HCT116 (cell line): ENCODE measurements around the gene DNAJB7. TPM values are rescaled to one million over a fixed set of nuclear protein-coding genes. Genes with fewer than 3 reads are reported as not detected.

Source experiments
- ATAC-seq: fragments of 200-7000 bp; cut with Tn5 transposase; 2 replicates; pipeline ENCODE4 v1.9.1; 2020; ENCODE audit warnings: mild to moderate bottlenecking, moderate library complexity
- BruUV-seq: library from RNA; stranded (reverse); fragments of 400-500 nt; replicated peaks from 2 replicates; lab custom pipeline; 2021; lab: Mats Ljungman, UMichigan
- CTCF ChIA-PET: fragments of 300-600 bp; sonication (Branson Sonifier 250); formaldehyde crosslinking; loops from one replicate; lab custom pipeline; 2021; ENCODE audit warnings: antibody characterized with exemption; lab: Charles Lee
- POLR2A ChIA-PET: fragments of 300-600, 350-600 bp; sonication (Branson Sonifier 250); formaldehyde crosslinking; loops from one replicate; lab custom pipeline; 2021; ENCODE audit warnings: antibody characterized with exemption; lab: Charles Lee
- RAD21 ChIA-PET, 2 experiments: fragments of 300-600 bp; sonication (Branson Sonifier 250); formaldehyde crosslinking; loops; one replicate each; lab custom pipeline; 2023; ENCODE audit warnings: low total read pairs in 2 of 2; ENCODE audit not compliant: uncharacterized antibody in 2 of 2, unreplicated experiment in 2 of 2, low non-redundant PET in 1 of 2; lab: Charles Lee
- DNase-seq: peaks from one replicate; pipeline ENCODE4 v3.0.0-alpha.2; 2010; ENCODE audit warnings: low read depth, low spot score
- H2AFZ ChIP-seq: fragments of 200-600 bp; shearing (Covaris generic), sonication (generic); 2 replicates; pipeline ENCODE4 v1.6.1; 2017; ENCODE audit warnings: low read depth, mixed run types, mixed read lengths, antibody characterized with exemption, low read length; ENCODE audit not compliant: poor library complexity, severe bottlenecking
- H3K27ac ChIP-seq: 2 replicates; pipeline ENCODE4 v1.5.1; 2012; ENCODE audit warnings: low read depth, low read length
- H3K27me3 ChIP-seq: fragments of 200-600 bp; sonication (generic); 2 replicates; pipeline ENCODE4 v1.6.1; 2016; ENCODE audit warnings: mixed run types, low read length, mixed read lengths; ENCODE audit not compliant: insufficient read depth
- H3K36me3 ChIP-seq, 2 experiments: fragments of 200-500 bp in 1 of 2; fragments of 200-600 bp in 1 of 2; sonication (Bioruptor generic) in 1 of 2; sonication (generic) in 1 of 2; 2 replicates each; pipeline versions ENCODE4 v1.5.1 to v1.6.1; 2014 to 2016; ENCODE audit warnings: low read length in 2 of 2, inconsistent platforms in 1 of 2, mixed read lengths in 1 of 2, mixed run types in 1 of 2; ENCODE audit not compliant: insufficient read depth in 2 of 2, control insufficient read depth in 1 of 2
- H3K4me1 ChIP-seq, 2 experiments: fragments of 200-600 bp in 1 of 2; sonication (generic) in 1 of 2; 2 replicates each; pipeline versions ENCODE4 v1.5.1 to v1.6.1; 2012 to 2017; ENCODE audit warnings: low read length in 2 of 2, inconsistent platforms in 1 of 2, mild to moderate bottlenecking in 1 of 2, mixed read lengths in 1 of 2, mixed run types in 1 of 2, moderate library complexity in 1 of 2; ENCODE audit not compliant: insufficient read depth in 2 of 2, control insufficient read depth in 1 of 2
- H3K4me2 ChIP-seq: fragments of 200-600 bp; sonication (generic); 2 replicates; pipeline ENCODE4 v1.6.1; 2017; ENCODE audit warnings: mixed run types, low read length, mixed read lengths
- H3K4me3 ChIP-seq, 2 experiments: fragments of 200-600 bp in 1 of 2; sonication (generic) in 1 of 2; replicated peaks in 1 of 2; 2 replicates each; pipeline ENCODE4 v1.5.1; 2011 to 2016; ENCODE audit warnings: low read length in 2 of 2, control low read depth in 1 of 2, low read depth in 1 of 2, mild to moderate bottlenecking in 1 of 2, mixed read lengths in 1 of 2, mixed run types in 1 of 2
- H3K79me2 ChIP-seq: fragments of 200-600 bp; sonication (generic); 2 replicates; pipeline ENCODE4 v1.6.1; 2017; ENCODE audit warnings: mild to moderate bottlenecking, mixed run types, low read length, moderate library complexity, mixed read lengths; ENCODE audit not compliant: insufficient read depth
- H3K9ac ChIP-seq: fragments of 200-600 bp; sonication (generic); 2 replicates; pipeline ENCODE4 v1.6.1; 2016; ENCODE audit warnings: low read length, mixed read lengths
- H3K9me2 ChIP-seq: fragments of 200-600 bp; sonication (generic), shearing (Covaris generic); 2 replicates; pipeline ENCODE4 v1.6.1; 2017; ENCODE audit warnings: mixed run types, mild to moderate bottlenecking, moderate library complexity; ENCODE audit not compliant: insufficient read depth
- H3K9me3 ChIP-seq, 2 experiments: fragments of 200-500 bp in 1 of 2; fragments of 200-600 bp in 1 of 2; sonication (Bioruptor generic) in 1 of 2; sonication (generic) in 1 of 2; 2 replicates each; pipeline ENCODE4 v1.6.1; 2014 to 2017; ENCODE audit warnings: low read length in 2 of 2, mixed read lengths in 2 of 2, inconsistent platforms in 1 of 2, low read depth in 1 of 2, mild to moderate bottlenecking in 1 of 2, mixed run types in 1 of 2, moderate library complexity in 1 of 2; ENCODE audit not compliant: control insufficient read depth in 1 of 2, insufficient read depth in 1 of 2
- H4K20me1 ChIP-seq: fragments of 200-600 bp; sonication (generic), shearing (Covaris generic); 2 replicates; pipeline ENCODE4 v1.6.1; 2017; ENCODE audit warnings: mixed run types, mild to moderate bottlenecking, moderate library complexity; ENCODE audit not compliant: insufficient read depth
- CBX3 ChIP-seq: IDR thresholded peaks from 2 replicates; pipeline ENCODE4 v1.6.1; 2012; ENCODE audit warnings: low read depth
- CEBPB ChIP-seq: IDR thresholded peaks from 2 replicates; pipeline ENCODE4 v1.6.1; 2012; ENCODE audit warnings: low read depth
- EGR1 ChIP-seq: IDR thresholded peaks from 2 replicates; pipeline ENCODE4 v1.6.1; 2012; ENCODE audit warnings: low read depth
- ELF1 ChIP-seq: IDR thresholded peaks from 2 replicates; pipeline ENCODE4 v1.6.1; 2012; ENCODE audit warnings: low read depth, borderline replicate concordance
- EZH2 ChIP-seq: fragments of 200-600 bp; sonication (generic); IDR thresholded peaks from 2 replicates; pipeline ENCODE4 v1.6.1; 2017; ENCODE audit warnings: antibody characterized with exemption, mixed run types
- EZH2phosphoT487 ChIP-seq: fragments of 200-600 bp; IDR thresholded peaks from 2 replicates; pipeline ENCODE4 v1.6.1; 2018; ENCODE audit warnings: antibody characterized with exemption, borderline replicate concordance
- FOSL1 ChIP-seq: IDR thresholded peaks from 2 replicates; pipeline ENCODE4 v1.6.1; 2012; ENCODE audit warnings: low read depth
- JUND ChIP-seq: IDR thresholded peaks from 2 replicates; pipeline ENCODE4 v1.6.1; 2012
- POLR2A ChIP-seq: IDR thresholded peaks from 2 replicates; pipeline ENCODE4 v1.7.0; 2011; ENCODE audit warnings: borderline replicate concordance; ENCODE audit not compliant: insufficient read depth, insufficient read length; ENCODE audit errors: extremely low read depth
- POLR2AphosphoS5 ChIP-seq: IDR thresholded peaks from 2 replicates; pipeline ENCODE4 v1.6.1; 2011; ENCODE audit warnings: mild to moderate bottlenecking, low read depth, low read length, moderate library complexity
- SIN3A ChIP-seq: IDR thresholded peaks from 2 replicates; pipeline ENCODE4 v1.6.1; 2012; ENCODE audit warnings: low read depth
- SP1 ChIP-seq: IDR thresholded peaks from 2 replicates; pipeline ENCODE4 v1.6.1; 2012; ENCODE audit warnings: low read depth
- SRF ChIP-seq: IDR thresholded peaks from 2 replicates; pipeline ENCODE4 v1.6.1; 2012; ENCODE audit warnings: low read depth
- TCF7L2 ChIP-seq: IDR thresholded peaks from 2 replicates; pipeline ENCODE4 v1.7.0; 2011; ENCODE audit warnings: borderline replicate concordance, inconsistent platforms; ENCODE audit not compliant: insufficient read depth, insufficient read length; ENCODE audit errors: extremely low read depth
- YY1 ChIP-seq: IDR thresholded peaks from 2 replicates; pipeline ENCODE4 v1.6.1; 2011; ENCODE audit warnings: low read length, low read depth, moderate library complexity, mild to moderate bottlenecking; ENCODE audit not compliant: insufficient replicate concordance; ENCODE audit errors: extremely low read depth
- intact Hi-C: fragments of 100-400 bp; cut with micrococcal nuclease; formaldehyde crosslinking; loops from 2 replicates; pipeline ENCODE4 v1.10.0; 2022
- total RNA-seq: library from RNA; stranded (reverse); gene quantifications from one replicate; pipeline ENCODE4 v1.2.1, GENCODE V29; 2021; ENCODE audit not compliant: unreplicated experiment
- TF ChIP-seq, protein P1 (sequence below), 3 experiments: fragments of 200-600 bp in 1 of 3; sonication (generic) in 1 of 3; IDR thresholded peaks in 2 of 3; conservative IDR thresholded peaks in 1 of 3; 2 replicates each; pipeline ENCODE4 v1.5.1; 2012 to 2017; ENCODE audit warnings: low read depth in 2 of 3, low read length in 2 of 3, antibody characterized with exemption in 1 of 3, borderline replicate concordance in 1 of 3, control low read depth in 1 of 3, mild to moderate bottlenecking in 1 of 3, mixed read lengths in 1 of 3, mixed run types in 1 of 3, moderate library complexity in 1 of 3; ENCODE audit not compliant: insufficient read depth in 1 of 3
- TF ChIP-seq, protein P2 (sequence below): IDR thresholded peaks from 2 replicates; pipeline ENCODE4 v1.6.1; 2012
- TF ChIP-seq, protein P3 (sequence below): IDR thresholded peaks from 2 replicates; pipeline ENCODE4 v1.6.1; 2011; ENCODE audit warnings: mild to moderate bottlenecking, low read length, moderate library complexity; ENCODE audit not compliant: insufficient replicate concordance; ENCODE audit errors: extremely low read depth
- TF ChIP-seq, protein P4 (sequence below): IDR thresholded peaks from 2 replicates; pipeline ENCODE4 v1.6.1; 2012
- TF ChIP-seq, protein P5 (sequence below): IDR thresholded peaks from 2 replicates; pipeline ENCODE4 v1.6.1; 2012; ENCODE audit warnings: low read depth

The DNAJB7 gene
- total RNA-seq, 1 experiment from 2014 or later: not detected

DNA sequence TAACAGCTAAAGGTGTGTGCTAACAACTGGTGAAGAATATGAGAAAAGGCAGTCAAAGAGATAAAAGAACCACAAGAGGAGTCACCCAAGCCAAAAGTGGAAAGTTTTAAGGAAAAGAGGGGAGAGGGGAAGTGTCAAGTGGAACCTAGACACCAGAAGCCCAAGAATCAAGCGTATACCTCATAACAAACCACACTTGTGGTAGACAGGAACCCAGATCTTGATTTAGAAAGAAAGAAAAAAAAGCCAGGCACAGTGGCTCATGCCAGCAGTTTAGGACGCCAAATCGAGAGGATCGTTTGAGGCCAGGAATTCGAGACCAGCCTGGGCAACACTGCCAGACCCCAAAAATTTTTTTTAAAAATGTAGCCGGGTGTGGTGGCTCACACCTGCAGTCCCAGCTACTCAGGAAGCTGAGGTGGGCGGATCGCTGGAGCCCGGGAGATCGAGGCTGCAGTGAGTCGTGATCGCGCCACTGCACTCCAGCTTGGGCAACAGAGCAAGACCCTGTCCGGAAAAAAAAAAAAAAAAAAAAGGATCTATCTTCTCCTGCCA, 43.6 kb downstream of the DNAJB7 start:
- peaks cover 49% of the 10 kb centered on the region for H3K79me2 ChIP-seq
- no peaks in the 10 kb centered on the region for H3K9me3 ChIP-seq
- H3K9ac ChIP-seq: peak overlapping the region; percentile 89
- TF ChIP-seq YY1 (no peak), CBX3 (no peak), POLR2A (no peak), CEBPB (no peak), SIN3A (no peak), POLR2AphosphoS5 (no peak), EZH2 (no peak), SP1 (no peak), SRF (no peak), EZH2phosphoT487 (no peak), FOSL1 (no peak), EGR1 (no peak), TCF7L2 (no peak), ELF1 (no peak), JUND (no peak)
- TF ChIP-seq, protein P1, sequence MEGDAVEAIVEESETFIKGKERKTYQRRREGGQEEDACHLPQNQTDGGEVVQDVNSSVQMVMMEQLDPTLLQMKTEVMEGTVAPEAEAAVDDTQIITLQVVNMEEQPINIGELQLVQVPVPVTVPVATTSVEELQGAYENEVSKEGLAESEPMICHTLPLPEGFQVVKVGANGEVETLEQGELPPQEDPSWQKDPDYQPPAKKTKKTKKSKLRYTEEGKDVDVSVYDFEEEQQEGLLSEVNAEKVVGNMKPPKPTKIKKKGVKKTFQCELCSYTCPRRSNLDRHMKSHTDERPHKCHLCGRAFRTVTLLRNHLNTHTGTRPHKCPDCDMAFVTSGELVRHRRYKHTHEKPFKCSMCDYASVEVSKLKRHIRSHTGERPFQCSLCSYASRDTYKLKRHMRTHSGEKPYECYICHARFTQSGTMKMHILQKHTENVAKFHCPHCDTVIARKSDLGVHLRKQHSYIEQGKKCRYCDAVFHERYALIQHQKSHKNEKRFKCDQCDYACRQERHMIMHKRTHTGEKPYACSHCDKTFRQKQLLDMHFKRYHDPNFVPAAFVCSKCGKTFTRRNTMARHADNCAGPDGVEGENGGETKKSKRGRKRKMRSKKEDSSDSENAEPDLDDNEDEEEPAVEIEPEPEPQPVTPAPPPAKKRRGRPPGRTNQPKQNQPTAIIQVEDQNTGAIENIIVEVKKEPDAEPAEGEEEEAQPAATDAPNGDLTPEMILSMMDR (IDR thresholded peaks at IDR 0.05 in 2 of 3, conservative IDR thresholded peaks at IDR 0.05 in 1 of 3; ENCODE audit: borderline replicate concordance in 1 of 3, insufficient read depth in 1 of 3, low read depth in 2 of 3, low read length in 2 of 3): no peak
- TF ChIP-seq, protein P2, sequence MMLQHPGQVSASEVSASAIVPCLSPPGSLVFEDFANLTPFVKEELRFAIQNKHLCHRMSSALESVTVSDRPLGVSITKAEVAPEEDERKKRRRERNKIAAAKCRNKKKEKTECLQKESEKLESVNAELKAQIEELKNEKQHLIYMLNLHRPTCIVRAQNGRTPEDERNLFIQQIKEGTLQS: no peak
- TF ChIP-seq, protein P3, sequence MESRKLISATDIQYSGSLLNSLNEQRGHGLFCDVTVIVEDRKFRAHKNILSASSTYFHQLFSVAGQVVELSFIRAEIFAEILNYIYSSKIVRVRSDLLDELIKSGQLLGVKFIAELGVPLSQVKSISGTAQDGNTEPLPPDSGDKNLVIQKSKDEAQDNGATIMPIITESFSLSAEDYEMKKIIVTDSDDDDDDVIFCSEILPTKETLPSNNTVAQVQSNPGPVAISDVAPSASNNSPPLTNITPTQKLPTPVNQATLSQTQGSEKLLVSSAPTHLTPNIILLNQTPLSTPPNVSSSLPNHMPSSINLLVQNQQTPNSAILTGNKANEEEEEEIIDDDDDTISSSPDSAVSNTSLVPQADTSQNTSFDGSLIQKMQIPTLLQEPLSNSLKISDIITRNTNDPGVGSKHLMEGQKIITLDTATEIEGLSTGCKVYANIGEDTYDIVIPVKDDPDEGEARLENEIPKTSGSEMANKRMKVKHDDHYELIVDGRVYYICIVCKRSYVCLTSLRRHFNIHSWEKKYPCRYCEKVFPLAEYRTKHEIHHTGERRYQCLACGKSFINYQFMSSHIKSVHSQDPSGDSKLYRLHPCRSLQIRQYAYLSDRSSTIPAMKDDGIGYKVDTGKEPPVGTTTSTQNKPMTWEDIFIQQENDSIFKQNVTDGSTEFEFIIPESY: no peak
- TF ChIP-seq, protein P4, sequence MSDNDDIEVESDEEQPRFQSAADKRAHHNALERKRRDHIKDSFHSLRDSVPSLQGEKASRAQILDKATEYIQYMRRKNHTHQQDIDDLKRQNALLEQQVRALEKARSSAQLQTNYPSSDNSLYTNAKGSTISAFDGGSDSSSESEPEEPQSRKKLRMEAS: no peak
- TF ChIP-seq, protein P5, sequence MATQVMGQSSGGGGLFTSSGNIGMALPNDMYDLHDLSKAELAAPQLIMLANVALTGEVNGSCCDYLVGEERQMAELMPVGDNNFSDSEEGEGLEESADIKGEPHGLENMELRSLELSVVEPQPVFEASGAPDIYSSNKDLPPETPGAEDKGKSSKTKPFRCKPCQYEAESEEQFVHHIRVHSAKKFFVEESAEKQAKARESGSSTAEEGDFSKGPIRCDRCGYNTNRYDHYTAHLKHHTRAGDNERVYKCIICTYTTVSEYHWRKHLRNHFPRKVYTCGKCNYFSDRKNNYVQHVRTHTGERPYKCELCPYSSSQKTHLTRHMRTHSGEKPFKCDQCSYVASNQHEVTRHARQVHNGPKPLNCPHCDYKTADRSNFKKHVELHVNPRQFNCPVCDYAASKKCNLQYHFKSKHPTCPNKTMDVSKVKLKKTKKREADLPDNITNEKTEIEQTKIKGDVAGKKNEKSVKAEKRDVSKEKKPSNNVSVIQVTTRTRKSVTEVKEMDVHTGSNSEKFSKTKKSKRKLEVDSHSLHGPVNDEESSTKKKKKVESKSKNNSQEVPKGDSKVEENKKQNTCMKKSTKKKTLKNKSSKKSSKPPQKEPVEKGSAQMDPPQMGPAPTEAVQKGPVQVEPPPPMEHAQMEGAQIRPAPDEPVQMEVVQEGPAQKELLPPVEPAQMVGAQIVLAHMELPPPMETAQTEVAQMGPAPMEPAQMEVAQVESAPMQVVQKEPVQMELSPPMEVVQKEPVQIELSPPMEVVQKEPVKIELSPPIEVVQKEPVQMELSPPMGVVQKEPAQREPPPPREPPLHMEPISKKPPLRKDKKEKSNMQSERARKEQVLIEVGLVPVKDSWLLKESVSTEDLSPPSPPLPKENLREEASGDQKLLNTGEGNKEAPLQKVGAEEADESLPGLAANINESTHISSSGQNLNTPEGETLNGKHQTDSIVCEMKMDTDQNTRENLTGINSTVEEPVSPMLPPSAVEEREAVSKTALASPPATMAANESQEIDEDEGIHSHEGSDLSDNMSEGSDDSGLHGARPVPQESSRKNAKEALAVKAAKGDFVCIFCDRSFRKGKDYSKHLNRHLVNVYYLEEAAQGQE: no peak
- ChIA-PET RAD21 (no interaction called here), POLR2A (interaction anchor here (1.0 kb wide), 1 partner anchor 166 kb away, joined by 4 read pairs; no protein-coding TSS in a partner anchor), CTCF (no interaction called here)
- BruUV-seq: no TSS peak
- DNase-seq: no peak
- H3K27me3 ChIP-seq: no peaks in the 10 kb centered on the region
- H3K4me1 ChIP-seq: peaks cover 8 to 25% of the 10 kb centered on the region in 2 experiments; a peak in 3 of 4 replicates
- H2AFZ ChIP-seq: no peak overlapping the region
- H4K20me1 ChIP-seq: no peaks in the 10 kb centered on the region
- H3K4me3 ChIP-seq: peak overlapping the region; percentile 87 to 92
- peak overlapping the region; percentile 92 for H3K4me2 ChIP-seq
- peak overlapping the region; percentile 70 for H3K27ac ChIP-seq
- no peak for ATAC-seq
- intact Hi-C loops: no loop called here
- no peaks in the 10 kb centered on the region for H3K9me2 ChIP-seq
- H3K36me3 ChIP-seq: peaks cover 0 to under 1% of the 10 kb centered on the region in 2 experiments; a peak in 2 of 4 replicates
